A673 (cell line): ENCODE results near the gene COL5A2. TPM values are rescaled to one million over a fixed set of nuclear protein-coding genes. Genes with fewer than 3 reads are reported as not detected.

ENCODE experiments used
- BruUV-seq: library from RNA; stranded (reverse); fragments of 400-500 nt; replicated peaks from 2 replicates; lab custom pipeline; 2021; lab: Mats Ljungman, UMichigan
- CTCF ChIA-PET: fragments of 300-600 bp; sonication (Branson Sonifier 250); formaldehyde crosslinking; loops from one replicate; lab custom pipeline; 2022; ENCODE audit warnings: antibody characterized with exemption; lab: Charles Lee
- POLR2A ChIA-PET: fragments of 300-600 bp; sonication (Branson Sonifier 250); formaldehyde crosslinking; loops from one replicate; lab custom pipeline; 2022; ENCODE audit warnings: antibody characterized with exemption; ENCODE audit not compliant: low non-redundant PET; lab: Charles Lee
- DNase-seq: peaks from one replicate; pipeline ENCODE4 v3.0.0-alpha.2; 2015; ENCODE audit warnings: low spot score
- H3K27ac ChIP-seq: fragments of 200-600 bp; sonication (generic); 2 replicates; pipeline ENCODE4 v1.5.1; 2016; ENCODE audit warnings: mixed run types, low read depth, mild to moderate bottlenecking, mixed read lengths, antibody characterized with exemption, low read length; ENCODE audit not compliant: poor library complexity, severe bottlenecking
- H3K27me3 ChIP-seq: fragments of 200-600 bp; sonication (generic); replicated peaks from 2 replicates; pipeline ENCODE4 v1.6.1; 2017; ENCODE audit warnings: mixed run types, low read depth, mild to moderate bottlenecking, mixed read lengths, antibody characterized with exemption, low read length; ENCODE audit not compliant: insufficient read depth, poor library complexity
- H3K36me3 ChIP-seq: fragments of 200-600 bp; sonication (generic); 2 replicates; pipeline ENCODE4 v1.6.1; 2016; ENCODE audit warnings: mixed run types, mild to moderate bottlenecking, mixed read lengths, antibody characterized with exemption, low read length; ENCODE audit not compliant: insufficient read depth, poor library complexity, severe bottlenecking
- H3K4me1 ChIP-seq: fragments of 200-600 bp; sonication (generic); 2 replicates; pipeline ENCODE4 v1.6.1; 2017; ENCODE audit warnings: mixed run types, mild to moderate bottlenecking, mixed read lengths, antibody characterized with exemption, low read length; ENCODE audit not compliant: insufficient read depth, poor library complexity, severe bottlenecking
- H3K4me3 ChIP-seq: fragments of 200-600 bp; sonication (generic); 2 replicates; pipeline ENCODE4 v1.5.1; 2016; ENCODE audit warnings: low read depth, mixed run types, mild to moderate bottlenecking, mixed read lengths, low read length; ENCODE audit not compliant: poor library complexity, severe bottlenecking
- H3K9me3 ChIP-seq: fragments of 200-600 bp; sonication (generic); 2 replicates; pipeline ENCODE4 v1.6.1; 2016; ENCODE audit warnings: mixed run types, low read depth, mild to moderate bottlenecking, mixed read lengths, antibody characterized with exemption, low read length; ENCODE audit not compliant: poor library complexity, severe bottlenecking
- EZH2 ChIP-seq: fragments of 200-600 bp; sonication (generic); IDR thresholded peaks from 2 replicates; pipeline ENCODE4 v1.6.1; 2017; ENCODE audit warnings: borderline replicate concordance, low read depth, mild to moderate bottlenecking, mixed read lengths, antibody characterized with exemption, low read length; ENCODE audit not compliant: poor library complexity, severe bottlenecking
- intact Hi-C: fragments of 100-400 bp; cut with micrococcal nuclease; formaldehyde crosslinking; loops from one replicate; pipeline ENCODE4 v1.10.0; 2022; ENCODE audit not compliant: unreplicated experiment
- total RNA-seq: library from RNA; stranded (reverse); gene quantifications from 2 replicates; pipeline ENCODE4 v1.2.3, GENCODE V29; 2021
- TF ChIP-seq, protein P1 (sequence below): fragments of 300-800, 200-600 bp; sonication (generic); conservative IDR thresholded peaks from 2 replicates; pipeline ENCODE4 v1.5.1; 2017; ENCODE audit warnings: low read depth, mild to moderate bottlenecking, antibody characterized with exemption, low read length, moderate library complexity, mixed read lengths

Gene COL5A2
- total RNA-seq, 1 experiment from 2014 or later = 92.2 TPM

DNA sequence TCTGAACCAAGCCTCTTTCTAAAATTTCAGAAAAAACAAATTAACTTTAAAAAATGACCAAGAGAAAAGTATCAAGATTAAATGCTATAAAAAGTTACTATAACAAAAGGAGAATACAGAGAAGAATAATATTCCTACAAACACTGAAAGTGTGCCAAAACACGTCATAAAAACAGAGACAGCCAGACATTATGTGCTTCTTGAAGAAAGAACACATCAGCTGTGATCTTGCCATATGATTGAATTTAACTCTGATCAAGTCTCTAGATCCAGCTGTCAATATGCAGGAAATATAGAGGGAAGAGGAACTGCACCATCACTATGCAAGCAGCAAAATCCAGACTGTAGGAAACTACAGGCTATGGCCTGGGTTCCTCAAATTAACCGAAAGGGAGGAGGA lies 33.7 kb upstream of the COL5A2 start:
- ChIA-PET POLR2A (no interaction called here), CTCF (no interaction called here)
- Histone ChIP-seq H3K4me1 (peaks cover 49% of the 10 kb centered on the region), H3K36me3 (no peaks in the 10 kb centered on the region), H3K9me3 (no peaks in the 10 kb centered on the region), H3K4me3 (no peak overlapping the region), H3K27ac (peak overlapping the region; percentile 3), H3K27me3 (no peaks in the 10 kb centered on the region)
- no peak for DNase-seq
- TF ChIP-seq, protein P1, sequence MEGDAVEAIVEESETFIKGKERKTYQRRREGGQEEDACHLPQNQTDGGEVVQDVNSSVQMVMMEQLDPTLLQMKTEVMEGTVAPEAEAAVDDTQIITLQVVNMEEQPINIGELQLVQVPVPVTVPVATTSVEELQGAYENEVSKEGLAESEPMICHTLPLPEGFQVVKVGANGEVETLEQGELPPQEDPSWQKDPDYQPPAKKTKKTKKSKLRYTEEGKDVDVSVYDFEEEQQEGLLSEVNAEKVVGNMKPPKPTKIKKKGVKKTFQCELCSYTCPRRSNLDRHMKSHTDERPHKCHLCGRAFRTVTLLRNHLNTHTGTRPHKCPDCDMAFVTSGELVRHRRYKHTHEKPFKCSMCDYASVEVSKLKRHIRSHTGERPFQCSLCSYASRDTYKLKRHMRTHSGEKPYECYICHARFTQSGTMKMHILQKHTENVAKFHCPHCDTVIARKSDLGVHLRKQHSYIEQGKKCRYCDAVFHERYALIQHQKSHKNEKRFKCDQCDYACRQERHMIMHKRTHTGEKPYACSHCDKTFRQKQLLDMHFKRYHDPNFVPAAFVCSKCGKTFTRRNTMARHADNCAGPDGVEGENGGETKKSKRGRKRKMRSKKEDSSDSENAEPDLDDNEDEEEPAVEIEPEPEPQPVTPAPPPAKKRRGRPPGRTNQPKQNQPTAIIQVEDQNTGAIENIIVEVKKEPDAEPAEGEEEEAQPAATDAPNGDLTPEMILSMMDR = no peak
- TF ChIP-seq EZH2 = no peak
- intact Hi-C loops = no loop called here
- BruUV-seq = no TSS peak

DNA sequence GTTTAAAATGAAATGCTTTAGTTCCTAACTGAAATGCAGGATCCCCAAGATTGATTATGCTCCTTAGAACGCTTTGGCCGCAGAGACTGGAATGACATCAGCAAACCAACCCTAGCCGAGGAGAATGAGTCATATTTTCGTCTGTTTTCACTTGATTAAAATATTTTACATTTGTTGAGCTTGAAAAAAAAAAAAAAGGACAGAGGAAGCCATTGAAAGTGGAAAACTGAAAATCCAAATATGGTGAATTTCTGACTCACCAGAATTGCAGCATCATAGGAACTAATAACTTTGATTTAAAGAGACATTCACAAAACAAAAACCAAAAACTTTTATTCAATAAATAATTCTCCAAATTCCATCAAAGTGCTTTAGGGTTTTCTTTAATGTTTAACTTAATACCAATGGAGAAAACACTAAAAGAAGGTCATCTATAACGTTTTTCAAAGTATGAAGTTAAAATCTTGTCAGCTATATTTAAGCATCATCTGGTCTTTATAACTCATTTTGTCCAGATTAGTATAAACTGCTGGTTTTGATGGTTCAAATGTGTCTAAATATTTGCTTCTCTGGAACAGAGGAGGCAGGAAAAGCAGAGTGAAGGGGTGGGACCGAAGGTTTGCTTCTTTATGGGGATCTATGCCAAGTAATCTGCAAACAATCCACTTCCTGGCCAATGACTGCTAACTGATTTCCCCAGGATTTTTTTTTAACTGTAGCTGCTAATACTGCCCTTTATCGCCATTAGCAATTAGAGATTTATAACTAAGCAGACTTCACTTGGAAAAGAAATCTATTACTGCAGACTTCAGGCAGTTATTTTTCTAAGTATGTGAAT lies 30.9 kb upstream of the COL5A2 start:
- H3K27ac ChIP-seq = peak overlapping the region; percentile 85
- POLR2A ChIA-PET = interaction anchor here (0.6 to 0.7 kb wide), 2 partner anchors 31 to 32 kb away, joined by 3 to 4 read pairs; no protein-coding TSS in a partner anchor
- peak overlapping the region; percentile 18 for H3K4me3 ChIP-seq
- H3K9me3 ChIP-seq = no peaks in the 10 kb centered on the region
- intact Hi-C loops = loop anchor here (2.0 kb wide), 1 partner anchor 32 kb away; the partner anchor contains the start of gene COL5A2
- H3K36me3 ChIP-seq = no peaks in the 10 kb centered on the region
- DNase-seq = peak; percentile 86
- no peaks in the 10 kb centered on the region for H3K27me3 ChIP-seq
- CTCF ChIA-PET = interaction anchor here (1.0 kb wide), 1 partner anchor 68 kb away, joined by 5 read pairs; no protein-coding TSS in a partner anchor
- peaks cover 27% of the 10 kb centered on the region for H3K4me1 ChIP-seq
- TF ChIP-seq, protein P1 = no peak
- no peak for TF ChIP-seq EZH2
- no TSS peak for BruUV-seq

DNA sequence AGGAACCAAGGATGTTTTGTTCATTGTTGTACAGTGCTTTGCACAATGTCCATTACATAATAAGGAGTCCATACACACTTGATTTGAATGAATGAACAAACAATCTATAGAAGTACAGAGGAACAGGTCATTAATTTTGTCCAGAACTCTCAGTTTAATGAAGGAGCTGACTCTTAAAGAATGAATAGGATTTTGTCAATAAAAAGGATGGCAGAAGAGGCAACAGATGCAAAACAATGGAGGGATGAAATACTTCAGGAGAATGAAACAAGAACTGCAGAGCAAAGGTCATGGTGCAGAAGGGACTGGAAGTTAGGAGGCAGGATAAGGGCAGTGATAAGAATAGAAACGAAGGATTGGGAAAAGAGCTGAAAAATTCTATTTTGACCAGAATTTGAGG lies 28.7 kb upstream of the COL5A2 start:
- peaks cover 37% of the 10 kb centered on the region for H3K4me1 ChIP-seq

More for the DNA sequence above, 28.7 kb upstream of the COL5A2 start:
- intact Hi-C loops = no loop called here
- POLR2A ChIA-PET = no interaction called here
- DNase-seq = no peak
- CTCF ChIA-PET = no interaction called here
- no peaks in the 10 kb centered on the region for H3K36me3 ChIP-seq
- no peak overlapping the region for H3K27ac ChIP-seq
- no peaks in the 10 kb centered on the region for H3K27me3 ChIP-seq
- H3K9me3 ChIP-seq = no peaks in the 10 kb centered on the region
- no TSS peak for BruUV-seq
- no peak for TF ChIP-seq EZH2
- TF ChIP-seq, protein P1 = no peak
- H3K4me3 ChIP-seq = no peak overlapping the region
